NB4 (cell line): Measurements from ENCODE around the gene SMIM26.

Experiments
- CTCF ChIP-seq: IDR thresholded peaks from one replicate; pipeline ENCODE4 v1.5.1; 2012; ENCODE audit warnings: low read depth, low read length
- MAX ChIP-seq: IDR thresholded peaks from 2 replicates; pipeline ENCODE4 v1.6.1; 2011; ENCODE audit warnings: low read depth, low read length
- POLR2A ChIP-seq: IDR thresholded peaks from 2 replicates; pipeline ENCODE4 v1.6.1; 2011; ENCODE audit warnings: mild to moderate bottlenecking; ENCODE audit not compliant: insufficient read length; ENCODE audit errors: extremely low read depth

GRCh38 chr20:18543932-18544331 lies 23.3 kb upstream of the SMIM26 start:
- TF ChIP-seq MAX (no peak), CTCF (no peak), POLR2A (no peak)
